ENCODE results near the gene RPL5. TPM values are rescaled to one million over a fixed set of nuclear protein-coding genes. Genes with fewer than 3 reads are reported as not detected.

RPL5 gene
- polyA plus RNA-seq, 1 donor (not counting 4 experiments of a cell fraction or from before 2014, with no cell fraction given): 2,236 TPM

- Histone ChIP-seq H4K20me1 (ENCODE audit: control insufficient read depth, extremely low read depth, insufficient read depth, low read length) (no peaks in the 10 kb centered on the region), H3K79me2 (ENCODE audit: control insufficient read depth, insufficient read depth, low read length) (no peaks in the 10 kb centered on the region), H3K9ac (ENCODE audit: control insufficient read depth, extremely low read depth, insufficient read depth, low read length) (no peak overlapping the region), H3K27me3 (ENCODE audit: control insufficient read depth, extremely low read depth, insufficient read depth, low read length) (no peaks in the 10 kb centered on the region), H3K27ac (ENCODE audit: control insufficient read depth, insufficient read depth, low read length) (no peak overlapping the region), H3K36me3 (ENCODE audit: control insufficient read depth in 2 of 2, extremely low read depth in 1 of 2, insufficient read depth in 2 of 2, low read length in 2 of 2) (no peaks in the 10 kb centered on the region), H3K4me3 (ENCODE audit: control insufficient read depth in 2 of 3, extremely low read depth in 1 of 3, insufficient read depth in 2 of 3, low read depth in 1 of 3, low read length in 3 of 3) (no peak overlapping the region), H2AFZ (ENCODE audit: control insufficient read depth, low read length) (no peak overlapping the region), H3K9me3 (ENCODE audit: control insufficient read depth, low read depth, low read length) (no peaks in the 10 kb centered on the region), H3K4me1 (ENCODE audit: control insufficient read depth, extremely low read depth, insufficient read depth, low read length) (no peaks in the 10 kb centered on the region), H3K4me2 (ENCODE audit: control insufficient read depth, extremely low read depth, insufficient read depth, low read depth, low read length) (no peak overlapping the region), H3K9me1 (ENCODE audit: control insufficient read depth, extremely low read depth, insufficient read depth, low read length) (no peaks in the 10 kb centered on the region)
- dilution Hi-C loops (cut with MboI; ENCODE audit: extremely low pct_ligation_motif_present, low sequenced_read_pairs): no loop called here
- no peak for TF ChIP-seq EZH2 (IDR thresholded peaks at IDR 0.05; ENCODE audit: low read length)
- TF ChIP-seq, protein P1, sequence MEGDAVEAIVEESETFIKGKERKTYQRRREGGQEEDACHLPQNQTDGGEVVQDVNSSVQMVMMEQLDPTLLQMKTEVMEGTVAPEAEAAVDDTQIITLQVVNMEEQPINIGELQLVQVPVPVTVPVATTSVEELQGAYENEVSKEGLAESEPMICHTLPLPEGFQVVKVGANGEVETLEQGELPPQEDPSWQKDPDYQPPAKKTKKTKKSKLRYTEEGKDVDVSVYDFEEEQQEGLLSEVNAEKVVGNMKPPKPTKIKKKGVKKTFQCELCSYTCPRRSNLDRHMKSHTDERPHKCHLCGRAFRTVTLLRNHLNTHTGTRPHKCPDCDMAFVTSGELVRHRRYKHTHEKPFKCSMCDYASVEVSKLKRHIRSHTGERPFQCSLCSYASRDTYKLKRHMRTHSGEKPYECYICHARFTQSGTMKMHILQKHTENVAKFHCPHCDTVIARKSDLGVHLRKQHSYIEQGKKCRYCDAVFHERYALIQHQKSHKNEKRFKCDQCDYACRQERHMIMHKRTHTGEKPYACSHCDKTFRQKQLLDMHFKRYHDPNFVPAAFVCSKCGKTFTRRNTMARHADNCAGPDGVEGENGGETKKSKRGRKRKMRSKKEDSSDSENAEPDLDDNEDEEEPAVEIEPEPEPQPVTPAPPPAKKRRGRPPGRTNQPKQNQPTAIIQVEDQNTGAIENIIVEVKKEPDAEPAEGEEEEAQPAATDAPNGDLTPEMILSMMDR (optimal IDR thresholded peaks at IDR 0.05 in 1 of 3, IDR thresholded peaks at IDR 0.05 in 1 of 3, conservative IDR thresholded peaks at IDR 0.05 in 1 of 3; ENCODE audit: extremely low read depth in 1 of 3, insufficient read depth in 2 of 3, low read length in 3 of 3): no peak
- FAIRE-seq (no peak), DNase-seq (ENCODE audit: low read depth, low spot score) (no peak)
These were observed 11.3 kb upstream of the RPL5 start for GRCh38 chr1:92820551-92820950.

DNA sequence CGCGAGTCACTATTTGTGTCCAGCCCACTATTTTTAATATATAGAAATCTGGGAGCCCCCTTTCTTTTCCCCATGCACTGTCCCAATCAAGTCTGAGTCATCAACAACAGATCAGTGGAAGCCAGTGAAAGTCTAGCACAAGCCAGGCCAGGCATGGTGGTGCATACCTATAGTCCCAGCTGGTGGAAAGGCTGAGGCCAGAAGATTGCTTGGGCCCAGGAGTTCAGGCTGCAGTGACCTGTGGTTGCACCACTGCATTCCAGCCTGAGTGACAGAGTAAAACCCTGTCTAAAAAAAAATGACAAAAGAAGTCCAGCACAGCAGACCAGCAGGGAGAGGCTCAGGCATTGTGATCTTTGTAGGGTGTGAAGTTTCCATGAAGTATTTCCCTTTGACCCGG, 9.0 kb upstream of the RPL5 start:
- no peak overlapping the region for H3K4me3 ChIP-seq (ENCODE audit: control insufficient read depth in 2 of 3, extremely low read depth in 1 of 3, insufficient read depth in 2 of 3, low read depth in 1 of 3, low read length in 3 of 3)
- H3K9ac ChIP-seq (ENCODE audit: control insufficient read depth, extremely low read depth, insufficient read depth, low read length): no peak overlapping the region
- H3K79me2 ChIP-seq (ENCODE audit: control insufficient read depth, insufficient read depth, low read length): no peaks in the 10 kb centered on the region
- dilution Hi-C loops (cut with MboI; ENCODE audit: extremely low pct_ligation_motif_present, low sequenced_read_pairs): no loop called here
- no peaks in the 10 kb centered on the region for H3K4me1 ChIP-seq (ENCODE audit: control insufficient read depth, extremely low read depth, insufficient read depth, low read length)
- H3K9me3 ChIP-seq (ENCODE audit: control insufficient read depth, low read depth, low read length): no peaks in the 10 kb centered on the region
- H3K27me3 ChIP-seq (ENCODE audit: control insufficient read depth, extremely low read depth, insufficient read depth, low read length): no peaks in the 10 kb centered on the region
- no peak overlapping the region for H3K27ac ChIP-seq (ENCODE audit: control insufficient read depth, insufficient read depth, low read length)
- no peak for FAIRE-seq
- H3K4me2 ChIP-seq (ENCODE audit: control insufficient read depth, extremely low read depth, insufficient read depth, low read depth, low read length): no peak overlapping the region
- TF ChIP-seq, protein P1 (optimal IDR thresholded peaks at IDR 0.05 in 1 of 3, IDR thresholded peaks at IDR 0.05 in 1 of 3, conservative IDR thresholded peaks at IDR 0.05 in 1 of 3; ENCODE audit: extremely low read depth in 1 of 3, insufficient read depth in 2 of 3, low read length in 3 of 3): no peak
- TF ChIP-seq EZH2 (IDR thresholded peaks at IDR 0.05; ENCODE audit: low read length): no peak
- DNase-seq (ENCODE audit: low read depth, low spot score): no peak
- no peaks in the 10 kb centered on the region for H3K36me3 ChIP-seq (ENCODE audit: control insufficient read depth in 2 of 2, extremely low read depth in 1 of 2, insufficient read depth in 2 of 2, low read length in 2 of 2)
- H3K9me1 ChIP-seq (ENCODE audit: control insufficient read depth, extremely low read depth, insufficient read depth, low read length): no peaks in the 10 kb centered on the region
- H2AFZ ChIP-seq (ENCODE audit: control insufficient read depth, low read length): no peak overlapping the region
- H4K20me1 ChIP-seq (ENCODE audit: control insufficient read depth, extremely low read depth, insufficient read depth, low read length): no peaks in the 10 kb centered on the region

Data from keratinocyte (primary cell).